PFSK-1 (cell line): Measurements from ENCODE around the gene UBE2E3.

Experiments
- FOXP2 ChIP-seq: optimal IDR thresholded peaks from 2 replicates; pipeline ENCODE3; 2011; ENCODE audit warnings: borderline replicate concordance, control low read depth, inconsistent platforms; ENCODE audit not compliant: insufficient read depth; ENCODE audit errors: extremely low read length, extremely low read depth
- POLR2AphosphoS5 ChIP-seq: IDR thresholded peaks from 2 replicates; pipeline ENCODE4 v1.6.1; 2012; ENCODE audit warnings: low read depth, mild to moderate bottlenecking, control low read depth, low read length, moderate library complexity
- REST ChIP-seq, 2 experiments: IDR thresholded peaks; 2 replicates each; pipeline versions ENCODE4 v1.6.1 to v1.8.0; 2011 to 2012; ENCODE audit warnings: low read depth in 2 of 2, low read length in 2 of 2, control low read depth in 1 of 2, inconsistent platforms in 1 of 2, mild to moderate bottlenecking in 1 of 2, moderate library complexity in 1 of 2; ENCODE audit not compliant: insufficient read depth in 1 of 2
- SIN3A ChIP-seq: IDR thresholded peaks from 2 replicates; pipeline ENCODE4 v1.6.1; 2012; ENCODE audit warnings: mild to moderate bottlenecking, low read length, moderate library complexity, borderline replicate concordance; ENCODE audit not compliant: insufficient read depth
- TAF1 ChIP-seq: IDR thresholded peaks from 2 replicates; pipeline ENCODE4 v1.6.1; 2012; ENCODE audit warnings: low read length, control low read depth, borderline replicate concordance; ENCODE audit not compliant: insufficient read depth

Gene UBE2E3

GRCh38 chr2:181042706-181043105 is 62.3 kb downstream of the UBE2E3 start:
- no peak for TF ChIP-seq POLR2AphosphoS5
- TF ChIP-seq TAF1: no peak
- TF ChIP-seq SIN3A: no peak
- no peak for TF ChIP-seq REST (IDR thresholded peaks at IDR 0.05; ENCODE audit: insufficient read depth in 1 of 2, low read depth in 2 of 2, low read length in 2 of 2)
- TF ChIP-seq FOXP2: no peak

GRCh38 chr2:181046833-181047232 is 66.4 kb downstream of the UBE2E3 start:
- no peak for TF ChIP-seq SIN3A
- TF ChIP-seq POLR2AphosphoS5: no peak
- no peak for TF ChIP-seq FOXP2
- TF ChIP-seq REST (IDR thresholded peaks at IDR 0.05; ENCODE audit: insufficient read depth in 1 of 2, low read depth in 2 of 2, low read length in 2 of 2): no peak
- TF ChIP-seq TAF1: no peak

DNA sequence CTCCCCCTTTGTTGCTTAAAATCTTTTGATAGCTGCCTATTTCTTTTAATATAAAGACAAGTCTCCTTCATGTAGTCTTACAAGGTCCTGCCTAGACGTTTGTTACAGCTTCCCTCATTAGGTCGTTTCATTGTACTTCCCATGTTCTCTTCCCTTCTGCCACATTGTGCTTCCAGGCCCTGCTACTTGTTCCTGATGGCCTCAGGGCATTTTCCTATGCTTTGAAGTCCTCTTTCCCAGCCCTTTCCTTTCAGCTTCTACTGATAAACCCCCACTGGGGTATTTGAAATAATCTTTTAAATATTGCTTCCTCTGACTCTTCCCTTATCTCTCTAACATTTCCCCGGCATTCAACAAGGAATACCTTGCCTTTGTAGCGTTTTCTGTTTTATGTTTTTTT is 67.4 kb downstream of the UBE2E3 start:
- TF ChIP-seq FOXP2: no peak
- no peak for TF ChIP-seq SIN3A
- no peak for TF ChIP-seq TAF1
- TF ChIP-seq POLR2AphosphoS5: no peak
- no peak for TF ChIP-seq REST (IDR thresholded peaks at IDR 0.05; ENCODE audit: insufficient read depth in 1 of 2, low read depth in 2 of 2, low read length in 2 of 2)

GRCh38 chr2:181051861-181052522 is 71.6 kb downstream of the UBE2E3 start:
- no peak for TF ChIP-seq REST (IDR thresholded peaks at IDR 0.05; ENCODE audit: insufficient read depth in 1 of 2, low read depth in 2 of 2, low read length in 2 of 2)
- no peak for TF ChIP-seq FOXP2
- TF ChIP-seq TAF1: no peak
- no peak for TF ChIP-seq POLR2AphosphoS5
- TF ChIP-seq SIN3A: no peak

- TF ChIP-seq POLR2AphosphoS5: no peak
- no peak for TF ChIP-seq FOXP2
- TF ChIP-seq REST (IDR thresholded peaks at IDR 0.05; ENCODE audit: insufficient read depth in 1 of 2, low read depth in 2 of 2, low read length in 2 of 2): no peak
- no peak for TF ChIP-seq TAF1
- no peak for TF ChIP-seq SIN3A
Measured at GRCh38 chr2:181052523-181052891, 72.1 kb downstream of the UBE2E3 start.
